ENCODE data around the gene EFCAB6.

GRCh38 chr22:43829904-43830851, 18.1 kb upstream of the EFCAB6 start:
- no peak for TF ChIP-seq ZFP30 (CRISPR knock-in tag; IDR thresholded peaks at IDR 0.05)
- TF ChIP-seq ZNF565 (CRISPR knock-in tag; conservative IDR thresholded peaks at IDR 0.05; ENCODE audit: low read depth), result no peak
- TF ChIP-seq ISL1 (CRISPR knock-in tag; IDR thresholded peaks at IDR 0.05), result no peak
- TF ChIP-seq, protein P1, sequence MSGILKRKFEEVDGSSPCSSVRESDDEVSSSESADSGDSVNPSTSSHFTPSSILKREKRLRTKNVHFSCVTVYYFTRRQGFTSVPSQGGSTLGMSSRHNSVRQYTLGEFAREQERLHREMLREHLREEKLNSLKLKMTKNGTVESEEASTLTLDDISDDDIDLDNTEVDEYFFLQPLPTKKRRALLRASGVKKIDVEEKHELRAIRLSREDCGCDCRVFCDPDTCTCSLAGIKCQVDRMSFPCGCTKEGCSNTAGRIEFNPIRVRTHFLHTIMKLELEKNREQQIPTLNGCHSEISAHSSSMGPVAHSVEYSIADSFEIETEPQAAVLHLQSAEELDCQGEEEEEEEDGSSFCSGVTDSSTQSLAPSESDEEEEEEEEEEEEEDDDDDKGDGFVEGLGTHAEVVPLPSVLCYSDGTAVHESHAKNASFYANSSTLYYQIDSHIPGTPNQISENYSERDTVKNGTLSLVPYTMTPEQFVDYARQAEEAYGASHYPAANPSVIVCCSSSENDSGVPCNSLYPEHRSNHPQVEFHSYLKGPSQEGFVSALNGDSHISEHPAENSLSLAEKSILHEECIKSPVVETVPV (CRISPR knock-in tag; IDR thresholded peaks at IDR 0.05), result no peak
- no peak for TF ChIP-seq OSR1 (CRISPR knock-in tag; IDR thresholded peaks at IDR 0.05)
- TF ChIP-seq CSDC2 (CRISPR knock-in tag; IDR thresholded peaks at IDR 0.05), result no peak
- TF ChIP-seq ZNF8 (CRISPR knock-in tag; IDR thresholded peaks at IDR 0.05), result no peak

Data from SK-N-SH treated with all-trans-retinoic acid at 6 μM for 48 hours (cell line).